Left renal pelvis (tissue), 4 donors: Measurements from ENCODE around the gene STIM1. TPM values are rescaled to one million over a fixed set of nuclear protein-coding genes. Genes with fewer than 3 reads are reported as not detected.
A peak's percentile ranks its signal among the peaks of the same experiment; 100 is the strongest.

ENCODE experiments used
- DNase-seq, 4 donors: peaks; one replicate each; pipeline ENCODE4 v3.0.0-alpha.2; 2013; ENCODE audit warnings: low read depth in 4 of 4, low spot score in 3 of 4
- polyA plus RNA-seq, 4 donors: library from polyadenylated mRNA; unstranded; fragments of 120-200 nt; gene quantifications; one replicate each; pipeline ENCODE4 v1.2.1, GENCODE V29; 2013; ENCODE audit not compliant: insufficient read length in 4 of 4

Gene STIM1
- polyA plus RNA-seq, 4 donors: 30.4 to 68.4 (median 37.2) TPM

GRCh38 chr11:3942956-3943497 is 87.6 kb downstream of the STIM1 start:
- DNase-seq: no peak

- no peak for DNase-seq
These were observed 88.7 kb downstream of the STIM1 start for GRCh38 chr11:3944198-3944597.

GRCh38 chr11:3946455-3947017 is 91.1 kb downstream of the STIM1 start:
- DNase-seq: no peak

GRCh38 chr11:3947061-3947460 is 91.6 kb downstream of the STIM1 start:
- DNase-seq: peak; percentile 38 to 56 (median 52)

GRCh38 chr11:3949125-3949524 is 93.7 kb downstream of the STIM1 start:
- no peak for DNase-seq

GRCh38 chr11:3950996-3951660 is 95.7 kb downstream of the STIM1 start:
- DNase-seq: no peak

- DNase-seq: no peak
These were observed 97.3 kb downstream of the STIM1 start for GRCh38 chr11:3952715-3953114.

GRCh38 chr11:3953327-3953726 is 97.9 kb downstream of the STIM1 start:
- DNase-seq: no peak

GRCh38 chr11:3954448-3955298 is 99.2 kb downstream of the STIM1 start:
- no peak for DNase-seq

- DNase-seq: no peak
These were observed 99.8 kb downstream of the STIM1 start for GRCh38 chr11:3955299-3955665.

GRCh38 chr11:3956038-3956437 is 100.6 kb downstream of the STIM1 start:
- DNase-seq: no peak

- no peak for DNase-seq
These were observed 101.3 kb downstream of the STIM1 start for GRCh38 chr11:3956748-3957147.

GRCh38 chr11:3957437-3957836 is 102.0 kb downstream of the STIM1 start:
- DNase-seq: no peak

- DNase-seq: no peak
These were observed 102.8 kb downstream of the STIM1 start for GRCh38 chr11:3958281-3958680.

GRCh38 chr11:3959015-3959902 is 103.8 kb downstream of the STIM1 start:
- DNase-seq: no peak

- DNase-seq: no peak
These were observed 104.4 kb downstream of the STIM1 start for GRCh38 chr11:3959903-3960265.

- DNase-seq: no peak
These were observed 107.0 kb downstream of the STIM1 start for GRCh38 chr11:3962406-3962840.

GRCh38 chr11:3964056-3964455 is 108.6 kb downstream of the STIM1 start:
- DNase-seq: no peak

- no peak for DNase-seq
These were observed 109.6 kb downstream of the STIM1 start for GRCh38 chr11:3964935-3965604.

- no peak for DNase-seq
These were observed 112.2 kb downstream of the STIM1 start for GRCh38 chr11:3967695-3968094.
